ENCODE measurements around the gene C1QL1. TPM values are rescaled to one million over a fixed set of nuclear protein-coding genes. Genes with fewer than 3 reads are reported as not detected.
A peak's percentile ranks its signal among the peaks of the same experiment; 100 is the strongest.

C1QL1 gene
- polyA plus RNA-seq (2014; cell fraction: cytosol; rRNA removed) = 51.6 and 83.8 TPM in 2 replicates
- 59.9 and 62.5 TPM in 2 replicates for polyA plus RNA-seq (2014; cell fraction: nucleus; rRNA removed)

DNA sequence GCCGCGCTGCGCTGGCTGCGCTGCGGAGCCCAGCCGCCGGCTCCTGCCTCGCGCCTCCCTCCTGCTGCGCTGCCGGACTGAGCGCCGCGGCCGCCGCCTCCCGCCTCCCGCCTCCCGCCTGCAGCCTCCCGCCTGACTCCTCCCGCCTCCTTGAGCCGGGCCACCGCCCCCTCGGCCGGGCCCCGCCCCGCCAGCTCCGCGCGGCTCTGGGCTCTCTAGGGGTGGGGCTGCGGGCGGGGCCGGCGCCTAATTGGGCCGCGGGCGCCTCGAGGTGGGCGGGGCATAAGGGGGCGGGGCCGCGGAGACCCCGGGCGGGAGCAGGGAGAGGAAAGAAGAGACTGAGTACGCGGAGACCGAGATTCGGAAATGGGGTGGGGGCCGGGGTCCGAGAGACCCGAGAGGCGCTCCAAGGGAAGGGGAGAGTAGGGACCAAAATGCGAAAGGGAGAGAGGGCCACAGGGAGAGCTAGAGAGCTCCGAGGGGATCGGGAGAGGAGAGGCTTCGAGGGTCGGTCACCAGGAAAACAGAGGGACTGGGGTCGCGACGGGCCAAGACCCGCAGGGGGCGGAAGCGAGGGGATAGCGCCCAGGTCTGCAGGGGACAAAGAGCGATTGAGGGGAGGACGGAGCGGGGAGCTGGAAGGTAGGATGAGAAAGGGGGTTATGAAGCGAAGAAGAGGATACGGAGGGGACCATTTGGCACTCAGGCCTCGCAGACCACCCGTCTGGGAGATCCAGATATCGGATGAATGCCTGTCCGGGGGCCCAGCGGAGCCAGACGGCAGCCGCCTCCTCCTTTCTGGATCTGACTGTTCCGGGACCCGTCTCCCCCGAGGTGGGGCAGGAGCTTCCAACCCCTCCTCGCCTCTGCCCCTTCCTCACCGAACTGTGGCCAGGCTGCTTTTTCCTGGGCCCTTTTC lies at the start of gene C1QL1:
Gene C1QL1, minus strand, starts transcription at position 79 of the 919 bp plus-strand sequence. CDS start 255 bp downstream, outside the sequence.
- DNase-seq (ENCODE audit: low spot score) = peak; percentile 94

DNA sequence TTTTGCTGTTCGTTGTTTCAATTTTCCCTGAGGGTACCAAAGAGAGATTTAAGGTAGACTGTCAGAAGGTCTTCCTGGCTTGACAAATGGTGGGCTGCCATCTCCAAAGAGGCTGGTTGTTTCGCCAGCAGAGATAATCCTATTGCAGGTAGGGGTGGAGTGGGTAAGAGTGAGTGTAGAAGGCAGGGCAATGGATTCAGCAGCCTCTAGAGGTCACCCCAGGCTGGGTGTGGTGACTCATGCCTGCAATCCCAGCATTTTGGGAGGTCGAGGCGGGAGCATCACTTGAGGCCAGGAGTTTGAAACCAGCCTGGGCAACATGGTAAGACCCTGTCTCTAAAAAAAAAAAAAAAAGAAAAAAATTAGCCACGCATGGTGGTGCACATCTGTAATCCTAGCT lies 48.7 kb upstream of the C1QL1 start:
- no peak for DNase-seq (ENCODE audit: low spot score)

DNA sequence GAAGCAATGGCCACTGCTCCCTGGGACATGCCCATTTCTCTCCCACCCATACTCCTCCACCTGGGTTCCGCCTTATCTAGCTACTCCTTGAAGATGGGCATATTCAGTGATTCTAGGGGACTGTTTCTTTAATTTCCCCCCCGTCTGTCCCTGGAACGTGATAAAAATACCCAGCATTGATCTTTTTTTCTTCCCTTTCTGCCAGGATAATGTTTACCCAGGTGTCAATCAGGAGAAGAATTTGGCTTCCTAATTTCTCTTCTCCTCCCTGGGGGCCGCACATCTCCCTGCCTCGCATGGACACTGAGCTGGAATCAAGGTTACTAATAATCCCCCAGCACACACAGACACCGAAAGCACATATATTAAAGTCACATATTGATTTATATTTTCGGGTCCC lies 48.1 kb upstream of the C1QL1 start:
- DNase-seq (ENCODE audit: low spot score) = no peak

DNA sequence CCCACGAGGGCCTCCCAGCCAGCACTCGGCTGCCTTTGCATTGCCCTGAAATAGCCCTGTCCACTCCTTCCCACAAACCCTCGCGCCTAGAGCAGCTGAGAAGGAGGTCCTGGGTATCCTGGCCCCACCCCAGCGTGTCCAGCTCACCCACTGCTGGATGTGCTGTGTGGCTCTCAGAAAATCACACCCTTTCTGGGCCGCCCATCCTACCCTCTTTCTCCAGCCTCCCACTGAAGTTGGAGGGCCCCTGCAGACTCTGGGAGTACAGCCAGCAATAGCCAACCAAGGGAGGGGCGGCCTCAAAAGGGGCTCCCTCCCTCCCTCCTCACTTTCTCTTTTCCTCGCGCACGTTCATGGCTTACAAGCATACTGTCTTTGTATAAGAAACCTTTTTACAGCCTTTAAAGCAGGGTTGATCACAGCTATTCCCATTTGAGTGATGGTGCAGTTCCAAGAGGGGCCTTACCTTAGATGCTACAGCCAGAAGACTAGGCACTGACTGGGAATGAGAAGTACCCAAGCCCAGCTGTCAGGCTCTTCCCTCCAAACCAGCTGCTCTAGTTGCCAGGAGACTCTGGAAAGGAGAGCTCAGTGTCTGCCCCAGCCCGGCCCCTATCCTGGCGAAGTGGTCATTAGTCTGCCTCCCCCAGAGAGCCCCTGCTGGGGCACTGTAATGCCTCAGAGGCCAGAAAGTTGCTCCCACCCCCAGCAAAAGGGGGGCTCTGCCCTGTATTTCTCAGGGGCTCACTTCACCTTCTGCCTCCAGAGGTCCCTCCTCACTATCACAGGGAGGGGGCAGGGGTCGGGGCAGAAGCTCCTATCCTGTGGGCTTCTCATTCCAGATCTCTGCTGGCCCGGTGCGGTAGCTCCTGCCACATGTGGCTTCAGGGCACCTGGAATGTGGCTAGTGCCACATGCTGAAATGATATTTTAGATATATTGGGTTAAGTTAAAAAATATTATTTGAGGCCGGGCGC lies 45.2 kb upstream of the C1QL1 start:
- DNase-seq (ENCODE audit: low spot score) = no peak

DNA sequence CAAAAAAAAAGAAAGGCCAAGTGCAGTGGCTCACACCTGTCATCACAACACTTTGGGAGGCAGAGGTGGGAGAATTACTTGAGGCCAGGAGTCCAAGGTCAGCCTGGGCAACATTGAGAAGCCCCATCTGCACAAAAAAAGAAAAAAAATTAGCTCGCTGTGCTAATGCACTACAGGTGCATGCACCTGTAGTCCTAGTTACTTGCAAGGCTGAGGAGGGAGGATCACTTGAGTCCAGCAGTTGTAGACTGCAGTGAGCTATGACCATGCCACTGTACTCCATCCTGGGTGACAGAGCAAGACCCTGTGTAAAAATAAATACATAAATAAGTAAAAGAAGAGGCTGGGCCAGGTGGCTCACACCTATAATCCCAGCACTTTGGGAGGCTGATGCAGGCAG lies 43.7 kb upstream of the C1QL1 start:
- DNase-seq (ENCODE audit: low spot score) = no peak

DNA sequence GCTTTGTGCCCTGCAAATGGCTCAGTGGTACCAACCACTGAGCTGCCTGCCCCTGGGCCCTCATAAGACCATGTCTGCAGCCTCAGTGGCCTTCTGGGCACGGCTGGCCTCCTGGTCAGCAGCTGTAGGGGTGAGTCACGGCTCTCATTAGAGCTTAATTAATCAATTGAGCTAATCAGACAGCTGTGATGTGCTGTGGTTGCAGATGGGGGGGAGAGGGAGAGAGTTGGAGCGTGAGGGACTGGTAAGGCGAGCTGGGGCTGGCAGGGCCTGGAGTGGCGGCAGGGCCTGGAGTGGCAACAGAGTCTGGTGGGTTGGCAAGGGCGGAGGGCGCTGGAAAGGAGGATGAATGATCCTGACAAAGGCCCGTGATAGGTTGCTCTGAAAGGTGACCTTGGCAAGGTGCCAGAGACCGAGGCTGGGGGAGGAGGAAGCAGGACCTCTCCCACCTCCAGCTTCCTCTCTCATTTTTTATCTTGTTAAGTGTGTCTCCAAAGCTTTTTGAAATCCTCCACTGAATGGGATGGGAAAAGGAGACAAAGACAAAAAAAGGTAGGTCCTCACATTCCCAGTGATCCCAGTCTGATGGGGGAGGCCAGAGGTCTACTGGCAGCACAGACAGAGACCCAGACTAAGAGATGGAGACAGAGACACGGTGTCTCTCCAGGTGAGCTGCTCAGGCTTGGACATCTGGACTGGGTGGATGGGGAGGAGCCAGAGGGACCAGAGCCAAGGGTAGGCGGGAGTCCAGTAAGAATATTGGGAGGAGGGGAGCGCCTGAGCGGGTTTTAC lies 41.8 kb upstream of the C1QL1 start:
- DNase-seq (ENCODE audit: low spot score) = no peak

DNA sequence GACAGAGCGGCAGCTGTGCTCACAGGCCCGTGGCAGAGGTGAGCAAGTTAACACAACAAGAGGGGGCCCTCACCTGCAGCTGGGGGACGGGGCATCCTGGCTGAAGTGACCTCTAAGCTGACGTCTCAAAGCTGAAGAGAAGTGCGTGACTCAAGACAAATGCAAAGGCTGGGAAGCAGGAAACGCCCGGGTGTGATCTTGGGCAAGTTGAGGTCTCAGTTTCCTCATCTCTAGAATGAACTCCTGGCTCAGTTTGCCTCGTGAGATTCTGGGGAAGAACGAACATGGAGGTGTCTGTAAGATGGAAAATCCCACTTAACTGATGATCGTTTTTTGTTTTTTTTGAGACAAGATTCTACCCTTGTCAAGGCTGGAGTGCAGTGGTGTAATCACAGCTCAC lies 40.1 kb upstream of the C1QL1 start:
- no peak for DNase-seq (ENCODE audit: low spot score)

DNA sequence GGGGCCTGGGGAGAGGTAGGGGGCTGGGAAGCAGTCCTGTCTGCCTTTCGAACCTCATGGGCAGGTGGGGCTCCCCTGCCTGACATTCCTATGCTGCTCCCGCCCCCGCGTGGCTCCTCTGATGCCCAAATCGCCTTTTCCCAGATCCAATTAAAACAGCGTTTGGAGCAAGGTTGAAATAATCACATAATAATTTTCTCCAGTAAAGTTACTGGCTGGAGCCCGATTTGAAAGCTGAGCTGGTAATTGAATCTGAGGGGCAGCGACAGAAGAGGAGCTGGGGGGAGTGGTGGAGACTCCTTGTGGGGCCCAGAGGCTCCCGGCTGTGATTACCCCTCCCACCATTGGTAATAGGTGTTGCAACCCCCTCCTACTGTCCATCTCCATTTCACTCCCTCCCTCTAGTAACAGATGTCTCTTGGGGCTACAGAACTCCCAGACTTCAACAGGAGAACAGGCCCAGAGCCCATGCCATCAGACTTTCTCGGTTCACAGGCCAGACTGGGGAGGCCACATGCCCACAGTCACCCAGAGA lies 38.9 kb upstream of the C1QL1 start:
- peak; percentile 80 for DNase-seq (ENCODE audit: low spot score)

DNA sequence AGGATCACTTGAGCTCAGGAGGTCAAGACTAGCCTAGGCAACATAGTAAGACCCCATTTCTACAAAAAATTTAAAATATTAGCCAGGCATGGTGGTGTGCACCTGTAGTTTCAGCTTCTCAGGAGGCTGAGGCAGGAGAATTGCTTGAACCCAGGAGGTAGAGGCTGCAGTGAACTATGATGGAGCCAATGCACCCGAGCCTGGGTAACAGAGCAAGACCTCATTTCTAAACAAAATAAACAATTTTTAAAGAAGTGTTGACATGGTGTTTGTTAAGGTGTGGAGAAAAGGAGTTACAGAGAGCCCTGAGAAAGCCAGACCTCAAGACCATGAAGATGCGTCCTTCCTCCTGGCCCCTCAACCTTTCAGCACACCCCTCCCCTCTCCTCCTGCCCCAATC lies 37.6 kb upstream of the C1QL1 start:
- DNase-seq (ENCODE audit: low spot score) = no peak

DNA sequence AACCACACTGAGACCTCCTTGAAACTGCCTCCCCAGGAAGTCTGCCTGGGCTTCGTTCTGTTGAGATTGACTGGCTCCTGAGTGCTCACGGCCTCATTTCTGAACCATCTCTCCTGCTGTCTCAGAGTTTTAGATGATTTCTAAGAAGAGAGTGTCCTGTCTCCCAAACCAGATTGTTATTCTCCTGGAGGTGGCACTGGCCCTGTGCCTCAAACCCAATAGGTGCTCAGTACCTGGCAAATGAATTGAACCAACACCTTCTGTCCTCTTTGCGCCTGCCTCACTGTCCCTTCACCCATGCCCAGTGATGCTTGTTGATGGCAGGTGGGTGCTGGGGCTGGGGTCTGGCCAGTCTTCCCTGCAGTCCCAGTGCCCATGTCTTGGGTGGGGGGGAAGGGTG lies 36.3 kb upstream of the C1QL1 start:
- no peak for DNase-seq (ENCODE audit: low spot score)

DNA sequence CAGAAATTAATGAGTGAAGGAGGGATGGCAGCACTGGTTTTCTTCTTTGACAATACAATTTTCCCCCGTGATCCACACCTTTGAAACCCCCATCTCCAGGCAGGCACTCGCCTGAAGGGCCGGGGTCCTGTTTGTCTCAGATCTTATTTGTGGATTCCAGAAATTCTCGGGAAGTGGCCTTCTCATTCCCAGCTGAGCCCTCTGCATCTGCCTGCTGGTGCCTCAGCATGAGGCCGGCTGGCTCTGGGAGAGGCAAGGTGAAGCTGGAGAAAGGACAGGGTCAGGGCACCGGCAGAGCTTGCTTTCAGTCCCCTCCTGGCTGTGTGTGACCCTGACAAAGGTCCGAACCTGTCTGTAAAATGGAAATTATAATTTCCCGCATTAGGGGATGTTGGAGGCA lies 35.8 kb upstream of the C1QL1 start:
- DNase-seq (ENCODE audit: low spot score) = no peak

DNA sequence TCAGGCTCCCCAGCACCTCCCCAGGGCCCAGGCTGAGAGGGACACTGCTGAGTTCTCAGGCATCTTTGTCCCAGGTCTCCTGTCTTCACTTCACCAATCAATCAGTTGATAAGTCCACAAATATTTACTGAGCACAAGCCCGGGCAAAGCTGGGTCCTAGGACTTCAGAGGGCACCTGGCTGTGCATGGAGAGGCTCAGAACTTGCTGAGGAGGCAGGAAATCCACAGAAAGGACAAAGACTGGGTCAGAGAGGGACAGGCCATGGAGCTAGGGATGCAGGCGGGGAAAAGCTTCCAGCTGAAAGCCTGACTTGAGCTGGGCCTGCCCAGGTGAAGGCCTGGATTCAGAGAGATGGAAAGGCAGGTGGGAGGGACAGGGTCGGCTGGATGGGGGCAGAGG lies 33.2 kb upstream of the C1QL1 start:
- no peak for DNase-seq (ENCODE audit: low spot score)

DNA sequence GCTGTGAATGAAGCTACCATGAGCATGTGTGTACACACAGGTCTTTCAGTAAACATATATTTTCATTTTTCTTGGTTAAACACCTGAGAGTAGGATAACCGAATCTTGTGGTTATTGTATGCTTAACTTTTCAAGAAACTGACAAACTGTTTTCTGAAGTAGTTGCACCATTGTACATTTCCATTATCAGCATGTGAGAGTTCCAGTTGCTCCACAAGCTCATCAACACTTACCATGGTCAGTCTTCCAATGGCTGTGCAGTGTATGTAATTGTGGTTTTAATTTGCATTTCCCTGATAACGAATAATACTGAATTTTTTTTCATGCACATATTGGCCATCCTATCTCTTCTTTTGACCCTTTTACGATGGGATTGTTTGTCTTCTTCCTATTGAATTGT lies 31.3 kb upstream of the C1QL1 start:
- DNase-seq (ENCODE audit: low spot score) = no peak

DNA sequence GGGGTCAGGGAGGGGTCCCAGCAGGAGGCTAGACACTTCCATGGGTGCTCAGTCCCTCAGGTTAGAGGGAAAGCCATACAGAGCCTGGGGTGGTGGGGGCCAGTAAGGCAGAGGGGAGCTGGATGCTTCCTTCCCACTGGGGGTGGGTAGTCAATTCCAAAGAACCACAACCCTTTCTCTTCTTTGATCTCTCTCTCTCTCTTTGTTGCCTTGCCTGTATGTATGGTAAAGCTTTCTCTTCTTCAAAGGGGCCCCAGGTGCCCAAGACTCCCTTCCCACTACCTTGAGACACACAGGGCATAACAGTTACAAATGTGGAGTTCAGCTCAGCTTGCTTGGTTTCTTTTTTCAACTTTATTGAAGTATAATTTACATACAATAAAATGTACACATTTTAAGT lies 30.5 kb upstream of the C1QL1 start:
- no peak for DNase-seq (ENCODE audit: low spot score)

DNA sequence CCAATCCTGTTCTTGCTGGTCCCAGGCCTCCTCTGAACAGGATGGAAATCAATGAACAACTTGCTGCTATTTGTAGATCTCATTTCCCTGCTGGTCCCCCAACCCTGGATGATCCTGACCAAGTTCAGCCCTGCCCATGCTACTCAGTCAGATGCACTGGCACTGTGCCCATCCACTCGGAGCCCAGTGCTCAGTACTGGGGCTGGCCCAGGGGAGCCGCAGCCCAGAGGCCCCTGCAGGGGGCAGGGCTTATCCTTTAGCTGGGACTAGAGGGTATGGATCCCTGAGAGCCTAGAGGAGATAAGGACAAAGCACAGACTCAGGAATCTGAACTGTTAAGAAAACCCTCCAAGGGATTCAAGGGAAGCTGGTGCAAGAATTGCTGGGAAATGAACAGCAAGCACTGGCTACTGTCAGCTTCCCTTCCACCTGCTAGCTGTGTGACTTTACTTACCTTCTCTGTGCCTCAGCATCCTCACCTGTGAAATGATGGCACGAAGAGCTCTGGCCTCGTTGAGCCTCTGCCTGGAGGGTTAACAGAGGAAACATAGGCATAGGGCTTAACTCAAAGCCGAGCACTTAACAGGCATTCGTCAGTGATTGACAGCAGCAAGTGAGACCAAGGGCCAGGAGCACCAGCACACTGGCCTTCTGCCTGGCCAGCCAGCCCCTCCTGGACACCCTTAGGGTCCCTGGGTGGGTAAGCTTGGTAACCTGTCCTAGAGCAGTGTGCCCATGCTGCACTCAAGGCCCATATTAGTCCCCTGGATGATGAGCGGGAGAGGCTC lies 29.8 kb upstream of the C1QL1 start:
- no peak for DNase-seq (ENCODE audit: low spot score)

DNA sequence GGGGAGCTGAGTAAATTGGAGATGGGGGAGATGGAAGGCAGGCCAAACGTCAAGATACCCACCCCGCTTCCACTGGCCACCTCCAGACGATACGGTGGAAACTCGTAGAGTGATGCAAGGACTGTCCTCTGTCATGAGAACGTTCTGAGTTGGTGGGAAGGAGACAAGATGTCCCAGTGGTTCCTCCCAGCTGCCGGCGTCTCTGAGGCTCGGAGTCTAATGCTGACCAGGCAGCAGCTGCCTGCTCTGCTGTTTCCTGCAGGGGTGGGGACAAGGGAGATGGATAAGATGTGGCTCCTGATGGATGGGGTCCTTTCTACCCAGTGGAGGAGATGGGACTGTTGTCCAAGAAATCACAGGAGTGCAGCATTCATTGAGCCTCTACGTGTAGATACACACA lies 28.2 kb upstream of the C1QL1 start:
- DNase-seq (ENCODE audit: low spot score) = no peak

DNA sequence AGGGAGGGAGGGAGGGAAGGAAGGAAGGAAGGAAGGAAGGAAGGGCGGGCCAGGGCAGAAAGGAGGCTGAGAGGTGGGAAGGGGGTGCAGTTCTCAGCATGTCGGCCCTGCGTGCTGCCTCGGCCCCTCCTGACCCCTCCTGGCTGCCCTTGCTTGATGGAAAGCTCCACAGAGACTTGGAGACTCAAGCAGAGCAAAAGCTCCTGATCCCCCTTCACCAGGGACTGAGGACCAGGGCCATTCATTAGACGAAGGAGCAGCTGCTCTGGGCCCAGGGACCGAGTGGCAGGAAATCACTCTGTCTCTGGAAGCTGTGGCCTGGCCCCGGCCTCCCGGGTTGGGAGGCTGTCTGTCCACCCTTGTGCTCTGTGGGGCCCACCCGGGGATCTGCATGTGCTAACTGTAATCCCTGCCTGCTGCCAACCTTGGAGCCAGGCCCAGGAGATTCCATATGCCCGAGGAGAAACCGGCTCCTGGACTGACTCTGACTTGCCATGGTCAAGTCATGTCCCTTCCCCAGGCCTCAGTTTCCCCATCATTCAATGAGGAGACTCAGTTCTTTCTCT lies 27.4 kb upstream of the C1QL1 start:
- no peak for DNase-seq (ENCODE audit: low spot score)

DNA sequence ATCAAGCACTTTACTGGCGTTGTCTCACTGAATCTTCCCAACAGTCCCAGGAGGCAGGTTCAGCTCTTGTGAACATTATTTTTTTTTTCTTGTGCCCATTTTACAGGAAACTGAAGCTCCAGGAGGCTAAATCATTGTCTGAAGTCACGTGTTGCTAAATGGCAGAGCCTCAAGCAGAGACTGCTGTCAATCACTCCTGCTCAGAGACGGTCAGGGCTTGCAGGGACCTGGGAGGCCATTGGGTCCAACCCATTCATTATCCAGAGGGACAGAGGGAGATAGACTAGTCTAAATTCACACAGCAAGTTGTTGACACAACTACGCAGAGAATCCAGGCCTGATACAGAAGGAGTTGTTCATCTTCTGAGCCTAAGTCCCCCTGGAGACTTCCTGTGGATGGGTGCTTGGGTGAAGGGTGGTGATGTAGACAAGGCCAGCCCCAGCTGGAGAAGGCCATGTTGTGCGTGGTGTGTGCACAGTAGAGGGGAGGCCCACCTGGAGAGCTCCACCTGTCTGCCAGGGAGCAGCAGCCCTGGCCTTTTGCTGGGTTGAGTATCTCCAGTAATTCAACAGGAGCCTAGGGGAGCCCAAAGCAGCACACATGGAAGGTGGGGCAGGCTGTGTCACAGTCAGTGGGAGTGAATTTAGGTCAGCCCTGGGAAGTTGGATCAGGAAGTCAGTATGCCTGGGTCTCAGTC lies 24.3 kb upstream of the C1QL1 start:
- no peak for DNase-seq (ENCODE audit: low spot score)

DNA sequence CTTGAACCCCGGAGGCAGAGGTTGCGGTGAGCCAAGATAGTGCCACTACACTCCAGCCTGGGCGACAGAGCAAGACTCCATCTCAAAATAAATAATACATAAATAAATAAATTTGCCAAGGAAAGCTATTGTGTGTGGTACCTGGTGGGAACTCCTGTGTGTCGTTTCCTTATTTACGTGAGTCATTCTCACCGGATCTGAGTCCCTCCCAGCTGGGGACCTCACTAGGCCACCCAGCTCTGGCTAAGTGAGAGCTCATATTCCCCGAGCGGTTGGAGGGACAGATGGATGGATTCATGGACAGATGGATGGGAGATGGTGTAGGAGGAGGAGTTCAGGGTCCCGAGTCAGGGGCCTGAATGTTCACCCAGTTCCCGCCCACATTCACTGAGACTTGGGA lies 22.9 kb upstream of the C1QL1 start:
- DNase-seq (ENCODE audit: low spot score) = no peak

Measured in SK-N-DZ (cell line).